SU-DHL-6 (cell line): ENCODE data around the gene NUDT14.

Experiments used
- H2AFZ ChIP-seq: fragments of 200-600 bp; sonication (generic); 2 replicates; pipeline ENCODE4 v1.6.1; 2014; ENCODE audit warnings: low read depth, mild to moderate bottlenecking, moderate library complexity, mixed read lengths, antibody characterized with exemption, low read length; ENCODE audit not compliant: severe bottlenecking
- H3F3A ChIP-seq: fragments of 200-600 bp; shearing (Covaris generic); 2 replicates; pipeline ENCODE4 v1.6.0; 2016; ENCODE audit warnings: antibody characterized with exemption, mild to moderate bottlenecking; ENCODE audit not compliant: insufficient read depth
- H3K27ac ChIP-seq: fragments of 200-600 bp; sonication (generic); 2 replicates; pipeline ENCODE4 v1.5.1; 2016; ENCODE audit warnings: low read depth, mild to moderate bottlenecking, low read length, moderate library complexity, mixed read lengths
- H3K27me3 ChIP-seq: fragments of 200-600 bp; sonication (generic), shearing (Covaris generic); 2 replicates; pipeline ENCODE4 v1.6.0; 2014; ENCODE audit warnings: mild to moderate bottlenecking, low read length
- H3K36me3 ChIP-seq: fragments of 200-600 bp; sonication (generic); 2 replicates; pipeline ENCODE4 v1.6.1; 2014; ENCODE audit warnings: mild to moderate bottlenecking, low read length, mixed read lengths
- H3K4me2 ChIP-seq: fragments of 300-600, 200-600 bp; shearing (Covaris generic), sonication (generic); 2 replicates; pipeline ENCODE4 v1.6.0; 2014; ENCODE audit warnings: low read length, low read depth, mild to moderate bottlenecking; ENCODE audit not compliant: poor library complexity, severe bottlenecking
- H3K4me3 ChIP-seq: fragments of 200-600 bp; sonication (generic); 2 replicates; pipeline ENCODE4 v1.5.1; 2014; ENCODE audit warnings: antibody characterized with exemption, low read length, mild to moderate bottlenecking, mixed read lengths; ENCODE audit not compliant: insufficient read depth, poor library complexity, severe bottlenecking
- H3K79me2 ChIP-seq: fragments of 200-600 bp; sonication (generic); 2 replicates; pipeline ENCODE4 v1.6.1; 2014; ENCODE audit warnings: mild to moderate bottlenecking, low read length, moderate library complexity; ENCODE audit not compliant: insufficient read depth
- H3K9ac ChIP-seq: fragments of 200-600 bp; sonication (generic); 2 replicates; pipeline ENCODE4 v1.7.0; 2014; ENCODE audit warnings: mild to moderate bottlenecking, low read length
- H3K9me2 ChIP-seq: fragments of 200-600 bp; sonication (generic); replicated peaks from 2 replicates; pipeline ENCODE4 v1.6.1; 2014; ENCODE audit warnings: low read length; ENCODE audit not compliant: insufficient read depth
- H3K9me3 ChIP-seq: fragments of 200-600 bp; sonication (generic); 2 replicates; pipeline ENCODE4 v1.6.1; 2014; ENCODE audit warnings: low read length, mixed read lengths; ENCODE audit not compliant: insufficient read depth
- H4K20me1 ChIP-seq: fragments of 200-600 bp; sonication (generic); 2 replicates; pipeline ENCODE4 v1.6.1; 2014; ENCODE audit warnings: low read depth, mild to moderate bottlenecking, antibody characterized with exemption, low read length, moderate library complexity, mixed read lengths
- EZH2phosphoT487 ChIP-seq: fragments of 200-600 bp; sonication (generic), shearing (Covaris generic); conservative IDR thresholded peaks from 2 replicates; pipeline ENCODE4 v1.6.1; 2018; ENCODE audit warnings: mild to moderate bottlenecking, antibody characterized with exemption, low read length, moderate library complexity, mixed read lengths
- TF ChIP-seq, protein P1 (sequence below): fragments of 200-600 bp; sonication (generic); IDR thresholded peaks from one replicate; pipeline ENCODE4 v1.5.1; 2017; ENCODE audit warnings: antibody characterized with exemption, mild to moderate bottlenecking, low read length, moderate library complexity; ENCODE audit not compliant: insufficient read depth, poor library complexity, severe bottlenecking

Gene NUDT14

DNA sequence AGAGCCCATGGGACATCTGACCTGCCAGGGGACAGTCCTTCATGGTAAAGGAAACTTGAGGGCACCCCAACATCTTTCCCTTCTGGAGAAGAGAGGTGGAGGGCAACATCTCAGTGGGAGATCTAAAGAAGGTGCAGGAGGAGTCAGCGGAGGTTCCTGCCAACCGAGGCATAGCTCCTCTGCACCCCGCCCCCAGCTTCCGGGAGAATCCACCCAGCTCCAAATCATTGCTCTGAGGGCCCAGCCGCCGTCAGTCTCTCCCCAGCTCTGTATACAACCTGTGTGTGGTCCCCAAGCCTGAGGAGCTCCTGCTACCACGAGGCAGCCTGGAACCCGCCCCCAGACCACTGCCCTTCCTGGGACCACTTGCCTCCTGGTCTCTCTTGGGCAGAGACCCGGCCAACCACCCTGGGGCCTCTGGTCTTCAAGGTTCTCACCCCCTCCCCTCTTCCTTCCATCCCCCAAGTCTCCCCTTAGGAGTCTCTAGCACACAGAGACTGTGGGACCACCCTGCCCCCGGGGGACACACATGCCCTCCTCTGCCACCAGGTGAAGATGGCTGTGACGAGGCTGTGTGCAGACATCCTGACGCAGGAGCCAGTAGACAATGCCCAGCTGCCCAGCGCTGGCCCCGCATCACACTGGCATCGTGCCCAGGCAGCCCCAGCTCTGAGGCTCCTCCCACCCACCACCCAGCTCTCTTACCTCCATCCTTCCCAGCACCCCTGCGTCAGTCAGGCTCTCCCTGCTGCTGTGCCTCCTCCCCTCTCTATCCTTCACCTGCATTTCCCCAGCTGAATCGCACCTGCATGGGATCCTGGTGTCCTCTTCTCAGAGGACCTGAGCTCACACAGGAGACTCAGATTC lies 13.0 kb upstream of the NUDT14 start:
- no peaks in the 10 kb centered on the region for H3K79me2 ChIP-seq
- H3K4me2 ChIP-seq: no peak overlapping the region
- H4K20me1 ChIP-seq: no peaks in the 10 kb centered on the region
- H3K27ac ChIP-seq: no peak overlapping the region
- H3K9me3 ChIP-seq: no peaks in the 10 kb centered on the region
- no peaks in the 10 kb centered on the region for H3K27me3 ChIP-seq
- H3K9me2 ChIP-seq: no peaks in the 10 kb centered on the region
- no peak overlapping the region for H3K4me3 ChIP-seq
- no peaks in the 10 kb centered on the region for H3K36me3 ChIP-seq
- H3K9ac ChIP-seq: no peak overlapping the region
- H3F3A ChIP-seq: no peaks in the 10 kb centered on the region
- TF ChIP-seq EZH2phosphoT487: no peak
- TF ChIP-seq, protein P1, sequence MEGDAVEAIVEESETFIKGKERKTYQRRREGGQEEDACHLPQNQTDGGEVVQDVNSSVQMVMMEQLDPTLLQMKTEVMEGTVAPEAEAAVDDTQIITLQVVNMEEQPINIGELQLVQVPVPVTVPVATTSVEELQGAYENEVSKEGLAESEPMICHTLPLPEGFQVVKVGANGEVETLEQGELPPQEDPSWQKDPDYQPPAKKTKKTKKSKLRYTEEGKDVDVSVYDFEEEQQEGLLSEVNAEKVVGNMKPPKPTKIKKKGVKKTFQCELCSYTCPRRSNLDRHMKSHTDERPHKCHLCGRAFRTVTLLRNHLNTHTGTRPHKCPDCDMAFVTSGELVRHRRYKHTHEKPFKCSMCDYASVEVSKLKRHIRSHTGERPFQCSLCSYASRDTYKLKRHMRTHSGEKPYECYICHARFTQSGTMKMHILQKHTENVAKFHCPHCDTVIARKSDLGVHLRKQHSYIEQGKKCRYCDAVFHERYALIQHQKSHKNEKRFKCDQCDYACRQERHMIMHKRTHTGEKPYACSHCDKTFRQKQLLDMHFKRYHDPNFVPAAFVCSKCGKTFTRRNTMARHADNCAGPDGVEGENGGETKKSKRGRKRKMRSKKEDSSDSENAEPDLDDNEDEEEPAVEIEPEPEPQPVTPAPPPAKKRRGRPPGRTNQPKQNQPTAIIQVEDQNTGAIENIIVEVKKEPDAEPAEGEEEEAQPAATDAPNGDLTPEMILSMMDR: no peak
- no peak overlapping the region for H2AFZ ChIP-seq

DNA sequence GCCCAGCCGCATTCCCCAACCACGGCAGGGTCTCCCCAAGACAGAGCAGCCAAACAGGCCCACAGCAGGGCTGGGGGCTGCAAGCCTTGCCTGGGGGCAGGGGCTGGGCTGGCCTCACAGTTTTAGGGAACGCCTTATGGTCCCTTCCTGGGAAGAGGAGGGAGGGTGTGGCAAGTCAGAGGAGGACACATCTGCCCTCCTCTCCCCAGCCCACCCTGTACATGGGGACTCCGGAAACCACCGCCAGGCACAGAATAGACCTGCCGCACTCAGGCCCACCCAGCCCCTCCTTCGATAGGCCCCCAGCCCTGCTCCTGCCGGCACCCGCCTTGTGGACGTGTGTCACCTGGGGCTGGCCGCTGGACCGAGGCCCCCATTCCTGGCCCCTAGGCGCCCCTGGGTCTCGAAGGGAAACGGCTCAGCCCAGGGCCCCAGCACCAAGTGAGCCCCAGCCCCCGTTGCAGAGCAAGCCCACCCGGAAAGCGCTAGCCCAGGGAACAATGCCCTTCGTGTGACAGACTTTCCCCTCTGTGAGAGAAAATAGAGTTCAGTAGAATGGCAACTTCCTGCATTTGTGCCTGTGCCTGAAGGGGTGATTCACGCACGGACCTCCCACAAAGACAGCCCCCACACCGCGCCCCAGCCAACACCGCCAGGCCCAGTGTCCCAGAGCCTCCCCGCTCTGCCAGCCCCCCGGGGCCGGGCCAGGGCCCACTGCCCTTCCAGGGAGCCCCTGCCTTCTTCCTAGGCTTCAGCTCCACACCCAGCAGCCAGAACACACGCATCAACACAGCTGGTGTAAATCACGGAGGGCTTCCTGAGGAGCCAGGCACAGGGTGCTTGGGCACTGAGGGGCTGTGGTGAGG lies 12.0 kb upstream of the NUDT14 start:
- TF ChIP-seq EZH2phosphoT487: no peak
- TF ChIP-seq, protein P1: no peak
- Histone ChIP-seq H4K20me1 (no peaks in the 10 kb centered on the region), H3K36me3 (no peaks in the 10 kb centered on the region), H2AFZ (no peak overlapping the region), H3K27me3 (no peaks in the 10 kb centered on the region), H3F3A (no peaks in the 10 kb centered on the region), H3K27ac (no peak overlapping the region), H3K79me2 (no peaks in the 10 kb centered on the region), H3K9ac (no peak overlapping the region), H3K4me2 (no peak overlapping the region), H3K9me2 (no peaks in the 10 kb centered on the region), H3K9me3 (0 out of 2 replicates have a peak, but pooled peaks cover 1% of the 10 kb centered on the region), H3K4me3 (no peak overlapping the region)

DNA sequence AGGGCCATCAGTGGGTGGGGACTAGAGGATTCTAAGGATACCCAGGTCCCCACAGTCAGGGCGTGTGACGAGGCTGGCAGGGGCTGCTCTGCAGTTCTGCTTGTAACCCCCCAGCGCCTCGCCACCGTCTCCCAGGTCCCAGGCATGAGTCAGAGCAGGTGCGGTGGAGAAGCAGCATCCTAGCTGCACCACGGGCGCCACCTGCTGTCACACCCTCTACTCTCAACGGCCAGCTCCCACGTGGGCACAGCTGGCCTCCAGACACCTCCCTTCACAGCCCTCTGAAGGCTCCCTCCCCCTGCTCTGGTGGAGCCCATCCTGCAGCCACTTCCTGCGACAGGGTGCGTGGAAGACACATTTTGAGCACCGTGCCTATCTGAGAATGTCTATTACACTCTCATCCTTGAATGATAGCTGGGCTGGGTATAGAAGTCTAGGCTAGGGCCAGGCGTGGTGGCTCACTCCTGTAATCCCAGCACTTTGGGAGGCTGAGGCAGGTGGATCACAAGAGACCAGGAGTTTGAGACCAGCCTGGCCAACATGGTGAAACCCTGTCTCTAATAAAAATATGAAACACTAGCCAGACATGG lies 6.9 kb upstream of the NUDT14 start:
- Histone ChIP-seq H3K36me3 (no peaks in the 10 kb centered on the region), H4K20me1 (no peaks in the 10 kb centered on the region), H3K9me3 (0 out of 2 replicates have a peak, but pooled peaks cover 5% of the 10 kb centered on the region), H3K4me3 (no peak overlapping the region), H3K4me2 (no peak overlapping the region), H3K27ac (no peak overlapping the region), H3K9me2 (no peaks in the 10 kb centered on the region), H3F3A (no peaks in the 10 kb centered on the region), H3K27me3 (no peaks in the 10 kb centered on the region), H2AFZ (no peak overlapping the region), H3K79me2 (no peaks in the 10 kb centered on the region), H3K9ac (no peak overlapping the region)
- TF ChIP-seq EZH2phosphoT487: no peak
